Measurements from ENCODE around the gene C20orf204.

The C20orf204 gene

DNA sequence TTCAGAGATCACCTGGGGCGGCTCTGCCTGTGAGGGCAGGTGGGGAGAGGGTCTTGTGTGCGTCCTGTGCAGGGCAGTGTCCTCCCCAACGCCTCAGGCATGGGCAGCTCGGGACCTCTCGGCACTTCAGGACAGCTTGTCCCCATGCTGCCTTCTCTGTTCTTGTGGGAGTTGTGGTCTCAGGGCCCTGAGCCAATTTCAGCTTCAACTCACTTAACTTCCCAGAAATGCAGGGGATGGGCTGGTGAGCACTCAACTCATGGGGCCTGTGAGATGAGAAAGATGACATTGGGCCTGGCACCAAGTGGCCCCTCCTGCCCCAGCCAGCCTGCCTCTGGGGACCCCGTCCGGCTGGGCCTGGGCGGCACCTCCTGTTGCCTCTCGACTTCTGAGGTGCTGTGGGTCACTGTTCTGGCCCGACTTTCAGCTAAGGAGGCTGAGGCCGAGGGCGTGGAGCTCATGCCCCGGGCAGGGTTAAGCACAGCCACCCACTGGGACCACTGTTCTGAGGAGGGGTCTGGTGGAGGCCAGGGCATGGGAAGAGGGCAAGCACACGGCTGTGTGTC, 36.6 kb downstream of the C20orf204 start:
- DNase-seq = no peak

DNA sequence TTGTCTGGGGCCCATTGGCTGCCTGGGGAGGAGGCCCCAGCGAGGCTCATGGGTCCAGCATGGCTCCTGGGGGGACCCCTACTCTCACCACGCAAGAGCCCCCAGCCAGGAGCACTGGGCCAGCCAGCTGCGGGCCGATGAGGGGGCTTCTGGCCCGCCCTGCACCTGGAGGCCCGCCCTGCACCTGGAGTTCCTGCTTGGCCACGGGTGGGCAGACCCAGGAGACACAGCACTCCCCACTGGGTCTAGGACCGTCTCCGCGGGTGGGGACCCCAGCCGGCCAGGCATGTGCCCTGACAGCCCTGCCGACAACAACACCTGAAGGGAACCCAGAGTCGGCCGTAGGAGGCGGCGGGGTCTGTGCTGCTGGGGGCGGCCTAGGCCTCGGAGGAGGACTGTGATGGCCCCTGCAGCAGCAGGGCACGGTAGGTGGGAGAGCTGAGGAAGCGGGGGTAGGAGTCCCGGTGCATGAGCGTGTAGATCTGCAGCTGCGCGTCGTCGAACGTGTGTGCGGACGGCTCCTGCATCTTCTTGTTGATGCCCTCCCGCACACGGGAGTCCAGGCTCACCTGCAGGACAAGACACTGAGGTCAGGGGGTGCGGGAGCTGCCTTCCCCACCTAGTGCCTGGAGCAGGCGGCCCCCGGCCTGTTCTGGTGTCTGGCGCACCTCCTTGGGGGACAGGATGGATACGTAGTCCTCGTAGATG, 37.6 kb downstream of the C20orf204 start:
- no peak for DNase-seq

DNA sequence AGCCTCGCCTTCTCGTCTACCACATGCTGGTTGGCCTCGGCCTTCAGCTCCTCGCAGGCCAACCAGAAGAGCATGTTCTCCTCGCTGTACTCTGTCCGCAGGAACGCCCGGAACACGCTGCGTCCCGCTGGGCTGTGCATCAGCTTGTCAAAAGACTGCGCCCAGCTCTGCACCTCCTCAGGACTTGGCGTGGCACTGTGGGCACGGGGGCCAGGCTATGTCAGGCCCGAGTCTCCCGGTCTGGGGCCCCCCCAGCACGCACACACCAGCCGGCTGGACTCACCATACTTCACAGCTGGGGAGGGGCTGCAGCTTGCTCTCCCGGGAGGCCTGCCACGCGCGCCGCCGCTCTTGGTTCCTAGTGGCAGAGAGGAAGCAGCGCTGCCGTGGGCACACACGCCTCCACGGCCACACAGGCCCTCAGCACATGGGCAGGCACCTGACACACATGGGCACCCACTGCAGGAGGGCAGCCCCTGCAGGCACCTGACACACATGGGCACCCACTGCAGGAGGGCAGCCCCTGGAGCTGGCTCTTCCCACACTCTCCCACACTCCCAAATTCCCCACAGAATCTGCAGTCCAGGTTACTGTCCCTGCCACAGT, 38.3 kb downstream of the C20orf204 start:
- DNase-seq = no peak

DNA sequence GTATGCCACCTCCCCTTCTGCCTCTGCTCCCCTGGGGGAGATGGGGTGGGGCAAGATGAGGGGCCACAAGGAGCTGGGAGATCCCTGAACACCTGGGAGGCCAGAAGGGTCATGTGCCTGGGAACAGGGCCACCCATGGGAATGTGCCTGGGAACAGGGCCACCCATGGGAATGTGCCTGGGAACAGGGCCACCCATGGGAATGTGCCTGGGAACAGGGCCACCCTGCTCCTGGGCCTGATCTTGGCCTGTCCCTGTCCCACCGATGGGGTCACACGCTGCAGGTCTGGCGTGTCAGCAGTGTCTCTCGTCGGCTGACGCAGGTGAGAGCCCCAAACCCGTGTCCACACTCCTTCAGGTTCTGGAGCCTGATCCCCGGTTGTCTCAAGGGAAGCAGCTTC, 39.0 kb downstream of the C20orf204 start:
- no peak for DNase-seq

DNA sequence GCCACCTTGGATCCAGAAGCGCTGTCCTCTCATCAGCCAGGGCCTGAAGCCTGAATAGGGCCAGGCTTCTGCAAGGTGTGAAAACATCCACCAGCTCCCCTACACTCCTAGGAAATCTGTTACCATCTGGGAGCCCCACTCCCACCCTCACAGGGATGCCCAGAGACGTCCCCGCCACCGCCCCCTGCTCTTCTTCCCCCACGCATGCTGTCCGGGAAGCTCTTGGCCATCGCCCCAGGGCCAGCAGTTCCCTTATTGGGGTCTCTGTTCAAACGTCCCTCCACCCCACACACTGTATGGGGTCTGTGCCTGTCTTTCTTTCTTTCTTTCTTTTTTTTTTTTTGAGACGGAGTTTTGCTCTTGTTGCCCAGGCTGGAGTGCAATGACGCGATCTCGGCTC, 39.6 kb downstream of the C20orf204 start:
- DNase-seq = no peak

DNA sequence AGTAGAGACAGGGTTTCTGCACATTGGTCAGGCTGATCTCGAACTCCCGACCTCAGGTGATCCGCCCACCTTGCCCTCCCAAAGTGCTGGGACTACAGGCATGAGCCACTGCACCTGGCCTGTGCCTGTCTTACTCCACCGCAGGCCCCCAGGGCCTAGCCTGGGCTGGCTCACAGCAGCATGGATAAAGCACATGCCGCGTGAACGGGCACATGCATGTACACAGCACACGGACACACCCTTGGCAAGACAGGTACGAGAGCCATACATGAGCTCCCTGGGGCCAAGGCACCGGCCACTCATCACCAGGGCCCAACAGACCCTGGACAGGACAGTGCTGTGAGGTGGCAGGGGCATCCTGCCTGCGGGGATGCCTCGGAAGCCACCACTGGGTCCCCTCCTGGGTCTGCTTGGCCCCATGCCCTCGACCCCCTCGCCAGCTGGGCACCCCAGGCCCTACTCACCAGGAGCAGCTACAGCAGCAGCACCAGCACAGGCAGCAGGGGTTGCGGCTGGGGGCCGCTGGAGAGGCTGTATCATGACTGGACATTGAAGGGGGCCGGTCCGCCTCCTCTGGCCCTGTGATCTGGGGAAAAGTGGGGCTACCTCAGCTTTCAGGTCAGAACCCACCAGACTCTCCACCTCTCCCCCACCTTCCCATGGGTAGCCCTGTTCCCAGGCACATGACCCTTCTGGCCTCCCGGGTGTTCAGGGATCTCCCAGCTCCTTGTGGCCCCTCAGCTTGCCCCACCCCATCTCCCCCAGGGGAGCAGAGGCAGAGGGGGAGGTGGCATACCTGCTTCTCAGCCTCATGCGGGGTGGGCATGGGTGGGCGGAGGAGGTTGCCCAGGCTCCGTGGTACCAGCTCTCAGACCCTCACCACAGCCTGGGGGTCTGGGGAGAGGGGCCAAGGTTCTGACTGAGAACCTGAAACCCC, 40.3 kb downstream of the C20orf204 start:
- no peak for DNase-seq

DNA sequence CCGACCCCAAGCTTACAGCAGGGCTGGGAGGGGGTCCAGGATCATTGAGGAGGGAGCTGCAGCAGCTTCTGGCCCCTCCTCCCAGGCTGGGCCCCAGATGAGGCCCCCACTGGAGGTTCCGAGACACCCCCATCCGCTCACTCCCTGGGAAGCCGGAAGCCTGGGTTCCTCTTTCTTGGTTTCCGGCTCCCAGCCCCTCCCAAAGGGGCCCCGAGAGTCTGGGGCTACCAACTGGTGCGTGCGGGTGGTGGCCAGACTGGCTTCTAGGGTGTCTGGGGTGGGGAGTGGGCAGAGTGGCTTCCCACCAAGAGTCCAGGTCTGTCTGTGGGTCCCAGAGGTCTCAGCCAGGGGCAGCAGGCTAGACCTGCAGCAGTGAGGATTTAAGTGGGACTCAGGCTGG, 41.1 kb downstream of the C20orf204 start:
- peak; percentile 47 for DNase-seq

DNA sequence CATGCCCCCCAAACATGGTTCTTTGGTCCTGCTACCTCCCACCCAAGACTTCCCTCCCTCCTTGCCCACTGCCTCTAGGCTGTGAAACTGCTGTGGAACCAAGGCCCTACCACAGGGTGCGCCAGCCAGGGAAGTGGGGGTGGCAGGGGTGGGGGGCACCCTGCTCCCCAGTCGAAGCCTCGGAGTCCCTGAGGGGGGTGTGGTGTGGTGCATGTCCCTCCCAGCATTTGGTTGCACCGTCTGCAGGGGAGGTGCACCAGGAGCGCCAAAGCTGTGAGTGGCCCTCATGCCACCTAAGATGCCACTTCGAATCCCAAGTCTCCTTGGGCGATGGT, 41.5 kb downstream of the C20orf204 start:
- DNase-seq = no peak

DNA sequence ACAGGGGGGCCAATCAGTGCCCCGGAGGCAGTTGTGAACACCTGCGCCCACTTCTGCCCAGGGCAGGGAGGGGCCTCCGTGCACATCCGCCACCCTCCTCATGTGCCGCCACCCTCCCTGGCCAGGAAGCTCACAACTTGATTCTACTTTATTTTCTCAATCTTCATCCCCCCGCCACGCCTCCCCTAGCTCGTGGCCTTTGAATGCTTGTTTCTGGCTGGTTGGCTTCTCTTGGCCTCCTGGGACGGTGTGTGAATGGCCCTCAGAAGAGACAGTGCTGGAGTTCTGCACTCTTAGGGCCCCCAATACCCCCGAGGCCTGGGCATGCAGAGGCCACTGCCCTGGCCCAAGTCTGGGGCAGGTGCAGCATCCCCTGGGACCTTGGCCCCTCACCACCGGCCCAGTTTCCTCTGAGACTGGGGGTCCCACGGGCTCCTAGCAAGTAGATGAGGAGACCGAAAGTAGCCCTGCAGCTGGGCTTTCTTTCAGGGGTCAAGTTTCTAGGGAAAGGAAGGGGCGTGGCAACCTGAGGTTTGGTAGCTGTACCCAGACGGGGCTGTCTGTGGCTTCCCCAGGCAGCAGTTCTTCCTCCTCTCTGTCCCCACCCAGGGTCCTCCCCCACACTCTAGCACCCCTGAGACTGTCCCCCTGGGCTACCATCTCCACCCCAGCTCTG, 42.0 kb downstream of the C20orf204 start:
- DNase-seq = peak; percentile 57

DNA sequence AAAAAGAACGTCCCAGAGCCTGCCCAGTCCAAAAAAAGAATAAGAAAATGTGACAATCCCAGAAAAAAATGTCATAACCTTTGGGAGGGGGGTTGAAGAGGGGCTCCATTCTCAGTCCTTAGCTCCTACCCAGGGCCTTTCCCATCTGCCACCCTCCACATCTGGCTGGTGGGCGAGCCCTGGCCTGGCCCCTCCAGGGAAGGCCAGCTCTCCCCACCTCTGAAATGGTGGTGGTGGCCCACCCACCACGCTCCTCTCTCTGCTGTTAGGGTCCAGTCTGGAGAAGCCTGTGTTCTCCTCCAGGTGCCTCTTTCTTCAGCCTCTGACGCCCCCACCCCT, 42.9 kb downstream of the C20orf204 start:
- peak; percentile 36 for DNase-seq

DNA sequence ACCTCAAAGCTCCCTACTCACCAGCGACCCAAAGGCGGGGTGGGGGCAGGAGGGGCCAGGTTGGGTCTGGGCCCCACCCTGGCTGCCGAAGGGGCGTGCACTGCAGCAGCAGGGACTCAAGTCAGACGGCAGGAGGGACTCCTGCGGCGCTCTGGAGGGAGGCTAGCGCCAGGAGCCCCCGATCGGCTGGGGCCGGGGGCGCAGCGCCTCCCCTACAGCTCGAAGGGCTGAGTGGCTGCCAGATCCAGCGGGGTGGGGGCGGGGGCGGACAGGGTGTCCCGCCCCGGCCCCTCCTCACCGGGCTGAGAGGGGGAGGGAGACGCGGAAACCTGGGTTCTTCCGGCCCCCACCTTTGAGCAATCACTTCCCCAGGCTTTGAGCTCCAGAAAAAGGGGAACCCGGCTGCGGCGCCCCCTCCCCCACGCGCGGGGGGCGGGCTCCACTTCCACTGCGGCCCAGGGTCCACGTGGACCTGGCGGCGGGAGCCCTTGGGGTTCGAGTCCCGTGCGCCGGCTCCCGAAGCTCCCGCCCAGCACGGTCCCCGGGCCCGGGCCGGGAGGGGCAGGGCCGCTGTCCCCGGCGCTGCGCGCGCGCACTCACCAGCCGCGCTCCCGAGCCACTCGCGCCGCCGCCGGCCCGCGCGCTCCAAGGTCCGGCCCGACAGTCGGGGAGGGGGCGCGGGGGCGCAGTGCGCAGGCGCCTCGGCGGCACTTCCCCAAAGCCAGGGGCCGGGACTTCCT, 43.5 kb downstream of the C20orf204 start, which contains the start of gene RGS19:
RGS19 (minus strand) TSS at position 246 of the 740 bp plus-strand sequence. CDS start 2,632 bp downstream, outside the sequence.
- DNase-seq = peak; percentile 87

DNA sequence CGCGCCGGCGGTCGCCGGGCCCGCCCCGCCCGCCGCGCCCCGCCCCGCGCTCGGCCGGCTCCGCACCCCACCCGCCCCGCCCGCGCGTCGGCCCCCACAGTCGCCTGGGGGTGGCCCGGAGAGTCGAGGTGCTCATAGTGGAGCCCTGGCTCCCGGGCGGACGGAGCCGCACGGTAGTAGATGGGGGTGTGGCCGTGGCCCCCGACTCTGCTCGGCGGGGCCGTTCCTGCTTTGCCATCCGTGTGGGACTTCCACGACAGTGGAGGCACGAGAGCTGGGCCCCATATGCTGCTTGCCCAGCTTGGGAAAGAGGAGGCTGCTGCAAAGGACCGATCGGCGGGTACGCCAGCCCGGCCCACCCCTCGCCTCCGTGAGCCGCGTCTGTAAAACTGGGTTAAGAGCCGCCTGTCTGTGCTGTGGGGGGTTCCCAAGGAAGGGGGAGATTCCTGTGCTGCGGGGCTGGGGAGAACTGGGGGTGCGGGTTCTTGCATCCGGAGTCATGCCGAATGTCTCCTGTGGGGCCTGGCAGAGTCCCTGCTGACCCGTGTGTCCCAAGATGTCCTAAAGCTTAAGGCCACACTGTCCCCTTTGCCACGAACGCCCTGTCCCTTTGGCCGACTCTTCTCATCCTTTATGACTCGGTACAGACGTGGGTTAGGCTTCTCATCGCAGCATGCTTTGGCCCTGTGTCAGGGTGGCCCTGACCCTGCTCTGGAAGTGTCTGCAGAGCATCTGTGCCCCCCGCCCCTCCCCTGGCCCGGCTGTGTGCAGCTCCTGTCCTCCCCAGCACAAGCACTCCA, 44.2 kb downstream of the C20orf204 start, which contains the start of gene OPRL1:
OPRL1 (plus strand) TSS at position 70 of the 800 bp plus-strand sequence. CDS start 12,639 bp downstream, outside the sequence.
- no peak for DNase-seq

DNA sequence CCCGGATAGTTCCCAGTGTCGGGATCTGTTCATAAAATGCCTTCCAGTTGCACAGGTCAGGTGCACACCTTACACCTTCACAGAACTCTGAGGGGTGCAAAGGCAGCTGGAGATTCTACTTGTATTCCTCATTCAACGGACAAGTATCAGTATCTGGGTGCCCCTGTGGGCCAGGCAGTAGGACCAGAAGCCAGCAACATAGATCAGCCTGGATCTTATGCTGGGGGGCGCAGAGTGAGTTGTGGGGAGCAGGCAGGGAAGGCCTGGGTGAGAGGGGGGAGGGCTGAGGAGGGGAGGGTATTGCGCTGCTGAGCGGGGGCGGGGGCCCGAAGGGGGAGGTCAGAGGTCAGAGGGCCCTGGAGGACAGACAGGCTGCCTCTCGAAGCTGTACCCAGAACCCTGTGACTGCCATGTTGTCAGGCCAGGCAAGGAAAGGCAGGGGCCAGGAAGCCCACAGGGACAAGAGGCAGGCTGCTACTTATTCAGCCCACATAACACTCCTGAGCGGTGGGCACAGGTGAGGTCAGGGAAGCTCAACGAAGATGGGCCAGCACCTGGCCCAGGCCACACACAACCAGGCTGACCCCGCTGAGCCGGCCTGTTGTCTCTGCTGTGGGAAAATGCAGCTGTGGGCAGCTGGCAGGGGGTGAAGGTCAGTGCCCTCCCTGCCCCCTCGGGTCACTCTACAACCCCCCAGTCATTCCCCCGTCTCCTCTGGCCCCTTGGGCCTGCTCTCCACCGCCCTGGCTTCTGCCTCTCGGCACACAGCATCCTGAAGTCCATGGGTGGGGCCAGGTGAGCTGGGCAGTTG, 45.0 kb downstream of the C20orf204 start:
- DNase-seq = no peak

DNA sequence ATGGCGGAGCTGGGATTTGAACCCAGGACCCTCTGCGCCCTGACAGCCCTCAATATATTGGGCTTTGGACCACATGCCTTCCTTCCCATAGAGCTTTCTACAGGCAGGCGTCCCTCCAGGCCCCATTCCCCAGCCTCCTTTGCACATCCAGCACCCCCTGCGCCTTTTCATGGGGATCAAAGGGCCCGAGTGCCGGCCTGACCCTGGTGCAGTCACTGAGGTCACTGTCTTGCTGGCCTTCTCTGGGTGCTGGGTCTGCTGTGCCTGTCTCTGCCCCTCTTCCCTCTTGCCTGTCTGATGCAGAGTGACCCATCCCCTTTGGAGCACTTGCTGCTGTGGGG, 45.6 kb downstream of the C20orf204 start:
- DNase-seq = no peak

DNA sequence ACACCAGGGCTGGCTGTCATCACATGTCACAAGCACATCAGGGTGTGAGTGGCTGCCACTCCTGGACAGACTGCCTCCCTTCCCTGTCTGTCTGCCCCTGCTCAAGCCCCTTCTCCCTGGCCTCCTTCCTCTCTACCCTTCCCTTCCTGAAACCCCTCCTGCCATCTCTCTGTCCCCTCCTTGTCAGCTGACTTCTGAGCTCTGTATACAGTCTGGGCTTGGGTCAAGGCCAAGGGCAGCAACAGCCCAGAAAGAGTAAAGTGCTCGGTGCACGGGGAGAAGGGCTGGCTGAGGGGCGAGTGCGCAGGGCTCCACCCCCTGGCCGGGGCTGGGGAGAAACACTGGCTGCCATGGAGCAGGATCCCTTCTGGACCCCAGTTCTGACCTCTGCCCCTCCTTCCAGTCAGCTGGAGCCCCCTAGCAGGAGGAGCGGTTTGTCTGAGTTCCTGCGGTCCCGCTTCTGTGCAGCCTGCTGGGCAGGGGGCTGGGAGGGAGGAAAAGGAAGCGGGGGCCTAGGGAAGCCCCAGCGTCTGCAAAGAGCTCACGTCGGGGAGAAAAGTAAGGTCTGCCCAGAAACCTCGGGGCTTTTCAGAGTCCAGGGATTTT, 46.2 kb downstream of the C20orf204 start:
- DNase-seq = peak; percentile 34

DNA sequence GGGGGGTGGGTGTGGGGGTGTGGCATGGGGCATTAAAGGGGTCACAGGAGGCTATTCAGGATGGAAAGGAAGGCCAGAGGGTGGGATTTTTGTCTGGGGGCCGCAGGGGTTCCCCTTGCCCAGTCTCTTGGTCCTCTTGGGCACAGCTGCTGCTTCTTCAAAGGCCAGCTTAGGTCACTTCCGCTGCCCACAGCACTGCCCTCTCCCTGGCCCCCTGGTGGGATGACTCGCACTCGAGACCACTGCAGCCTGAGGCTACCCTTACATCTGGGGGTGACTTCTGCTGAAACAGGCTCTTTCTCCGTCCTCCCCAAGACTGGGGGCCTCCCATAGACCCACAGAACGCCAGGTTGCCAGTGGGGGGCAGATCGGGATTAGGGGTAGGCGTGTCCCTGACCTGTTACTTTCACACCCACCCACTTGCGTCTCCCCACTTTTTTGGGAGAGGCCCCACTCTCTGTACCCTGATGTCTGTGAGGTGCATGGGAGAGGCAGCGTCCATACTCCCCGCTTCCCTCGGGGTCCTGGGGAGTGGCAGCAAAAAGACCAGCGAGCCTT, 46.9 kb downstream of the C20orf204 start:
- no peak for DNase-seq

DNA sequence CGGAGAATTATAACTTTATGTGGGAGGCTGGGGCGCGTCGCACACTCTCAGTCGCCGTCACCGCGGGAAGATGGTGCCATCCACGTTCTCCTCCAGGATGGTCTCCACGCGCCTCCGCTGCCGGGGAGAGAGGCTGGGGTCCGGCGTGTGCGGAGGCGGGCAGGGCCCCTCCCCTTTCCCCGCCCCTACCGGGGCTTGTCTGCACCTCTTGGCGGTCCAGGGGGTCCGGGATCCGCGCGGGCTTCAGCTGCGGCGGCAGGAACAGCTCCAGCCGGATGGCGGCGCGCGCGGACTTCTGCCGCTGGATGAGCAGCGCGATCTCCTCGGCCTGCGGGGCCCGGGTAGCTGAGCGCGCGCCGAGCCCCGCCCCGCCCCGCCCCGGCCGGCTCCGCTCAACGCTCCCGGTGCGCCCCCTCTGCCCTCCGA, 47.4 kb downstream of the C20orf204 start:
- DNase-seq = peak; percentile 82

DNA sequence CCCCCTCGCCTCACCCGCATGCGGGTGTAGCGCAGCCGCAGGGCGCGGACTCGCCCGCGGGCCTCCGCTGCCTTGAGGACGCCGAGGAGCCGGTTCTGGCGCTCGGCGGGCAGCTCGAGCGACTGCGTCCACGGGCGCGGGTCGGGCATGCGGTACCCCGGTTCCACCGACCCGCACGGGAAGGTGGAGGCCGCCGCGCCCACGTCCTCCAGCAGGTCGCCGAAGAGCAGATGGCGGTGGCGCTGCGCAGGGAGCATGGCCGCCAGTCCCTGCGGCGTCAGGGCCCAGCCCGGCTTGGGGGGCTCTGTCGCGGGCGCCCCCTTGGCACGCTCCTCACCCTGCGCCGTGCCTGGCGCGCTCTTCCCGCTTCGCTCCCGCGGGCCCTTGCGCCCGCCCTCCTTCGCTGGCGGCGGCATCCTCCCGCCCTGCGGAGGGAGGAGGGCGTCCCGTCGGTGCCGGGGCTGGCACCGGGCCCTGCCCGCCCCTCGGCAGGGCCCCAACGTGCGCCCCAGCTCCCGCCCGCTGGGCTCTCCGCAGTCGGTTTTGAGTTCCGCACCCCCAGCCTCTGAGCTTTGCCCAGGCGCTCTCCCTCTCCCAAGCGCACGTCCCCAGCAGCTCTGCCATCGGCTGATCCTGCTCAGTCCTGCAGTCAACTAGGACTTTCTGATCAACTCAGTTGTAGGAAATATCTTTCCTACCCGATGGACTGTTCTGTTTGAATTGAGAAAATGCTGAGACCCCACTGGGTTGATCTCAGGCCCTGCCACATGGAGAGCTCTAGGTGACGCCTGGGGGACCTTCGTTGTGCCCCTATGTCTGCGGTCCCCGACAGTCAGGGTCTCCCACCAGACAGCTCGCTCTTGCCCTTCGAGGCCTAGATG, 48.1 kb downstream of the C20orf204 start, which contains the start of gene LKAAEAR1:
LKAAEAR1 (minus strand) TSS at position 595 of the 881 bp plus-strand sequence; CDS start at position 416, 179 bp downstream.
- DNase-seq = no peak

All from femur (tissue), 1 donor.